Fibroblast of lung (primary cell): ENCODE results near the gene SLC23A1.

Experiments
- EZH2 ChIP-seq: IDR thresholded peaks from 2 replicates; pipeline ENCODE4 v1.5.1; 2012; ENCODE audit warnings: low read length, control low read depth, mild to moderate bottlenecking; ENCODE audit errors: missing control alignments
- TF ChIP-seq, protein P1 (sequence below), 2 donors: IDR thresholded peaks in 1 of 2; conservative IDR thresholded peaks in 1 of 2; 1 replicate in 1 of 2; 2 replicates in 1 of 2; pipeline ENCODE4 v1.5.1; 2011 to 2012; ENCODE audit warnings: low read length in 2 of 2, control low read depth in 1 of 2, inconsistent platforms in 1 of 2, low read depth in 1 of 2, mild to moderate bottlenecking in 1 of 2

DNA sequence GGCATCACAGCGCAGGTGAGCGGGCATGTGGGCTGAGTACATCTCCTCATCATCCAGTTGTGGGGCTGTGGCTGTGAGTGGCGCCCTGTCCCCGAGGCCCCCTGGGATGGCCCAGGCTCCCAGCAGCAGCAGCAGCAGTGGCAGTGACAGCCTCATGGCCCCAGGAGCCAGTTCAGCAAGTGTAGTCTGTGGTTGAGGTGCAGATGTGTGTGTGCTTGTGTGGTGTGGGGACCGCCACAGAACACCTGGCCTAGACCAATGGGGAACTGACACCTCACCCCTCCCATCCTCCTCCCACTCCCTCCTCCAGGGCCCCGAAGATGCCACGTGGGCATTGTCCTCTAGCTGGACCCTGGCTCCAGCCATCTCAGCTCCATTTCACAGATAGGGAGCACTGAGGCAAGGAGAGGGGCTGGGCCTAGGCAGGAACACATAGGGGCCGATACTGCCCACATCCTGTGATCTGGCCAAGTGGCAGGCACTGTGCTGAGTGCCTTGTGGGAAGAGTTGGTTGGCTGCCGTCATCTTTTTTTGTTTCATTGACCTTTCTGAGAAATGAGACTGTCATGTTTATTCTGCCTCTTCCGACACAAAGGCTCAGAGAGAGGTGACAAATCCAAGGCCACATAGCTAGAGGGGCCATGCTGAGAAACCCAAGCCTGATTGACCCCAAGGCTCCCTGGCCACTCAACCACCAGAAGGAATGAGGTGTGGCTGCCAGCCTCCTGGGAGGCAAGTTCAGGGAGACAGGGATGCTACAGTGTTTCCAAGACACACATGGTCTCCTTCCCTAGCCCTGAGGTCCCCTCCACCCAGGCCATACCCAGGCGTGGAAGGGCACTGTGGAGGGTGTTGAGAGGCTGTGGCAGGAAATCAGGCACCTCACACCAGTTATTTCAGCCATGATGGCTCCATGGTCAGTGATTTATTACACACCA, 6.9 kb upstream of the SLC23A1 start, which contains the start of gene MZB1:
- TF ChIP-seq, protein P1, sequence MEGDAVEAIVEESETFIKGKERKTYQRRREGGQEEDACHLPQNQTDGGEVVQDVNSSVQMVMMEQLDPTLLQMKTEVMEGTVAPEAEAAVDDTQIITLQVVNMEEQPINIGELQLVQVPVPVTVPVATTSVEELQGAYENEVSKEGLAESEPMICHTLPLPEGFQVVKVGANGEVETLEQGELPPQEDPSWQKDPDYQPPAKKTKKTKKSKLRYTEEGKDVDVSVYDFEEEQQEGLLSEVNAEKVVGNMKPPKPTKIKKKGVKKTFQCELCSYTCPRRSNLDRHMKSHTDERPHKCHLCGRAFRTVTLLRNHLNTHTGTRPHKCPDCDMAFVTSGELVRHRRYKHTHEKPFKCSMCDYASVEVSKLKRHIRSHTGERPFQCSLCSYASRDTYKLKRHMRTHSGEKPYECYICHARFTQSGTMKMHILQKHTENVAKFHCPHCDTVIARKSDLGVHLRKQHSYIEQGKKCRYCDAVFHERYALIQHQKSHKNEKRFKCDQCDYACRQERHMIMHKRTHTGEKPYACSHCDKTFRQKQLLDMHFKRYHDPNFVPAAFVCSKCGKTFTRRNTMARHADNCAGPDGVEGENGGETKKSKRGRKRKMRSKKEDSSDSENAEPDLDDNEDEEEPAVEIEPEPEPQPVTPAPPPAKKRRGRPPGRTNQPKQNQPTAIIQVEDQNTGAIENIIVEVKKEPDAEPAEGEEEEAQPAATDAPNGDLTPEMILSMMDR (conservative IDR thresholded peaks at IDR 0.05 in 1 of 2, IDR thresholded peaks at IDR 0.05 in 1 of 2; ENCODE audit: low read depth in 1 of 2, low read length in 2 of 2), result no peak
- no peak for TF ChIP-seq EZH2
